HepG2 (cell line): ENCODE results near the gene GNPDA1. TPM values are rescaled to one million over a fixed set of nuclear protein-coding genes. Genes with fewer than 3 reads are reported as not detected.

Source experiments
- CTCF ChIP-seq: sonication (generic); formaldehyde crosslinking; IDR thresholded peaks from 2 replicates; pipeline ENCODE4 v1.5.0; 2020; ENCODE audit warnings: mild to moderate bottlenecking, missing genetic modification reagents, moderate library complexity
- FOXP1 ChIP-seq, 2 experiments: fragments of 450-650 bp in 1 of 2; IDR thresholded peaks; 2 replicates each; pipeline ENCODE4 v1.6.1; 2017 to 2018; ENCODE audit warnings: antibody characterized with exemption in 1 of 2
- JUNB ChIP-seq: sonication (generic); formaldehyde crosslinking; IDR thresholded peaks from 2 replicates; pipeline ENCODE4 v1.8.0; 2022; ENCODE audit warnings: missing genetic modification reagents, mild to moderate bottlenecking, borderline replicate concordance
- KAT7 ChIP-seq: IDR thresholded peaks from 2 replicates; pipeline ENCODE4 v1.6.1; 2018; ENCODE audit warnings: borderline replicate concordance, missing compliant biosample characterization
- KDM6A ChIP-seq: IDR thresholded peaks from 2 replicates; pipeline ENCODE4 v1.6.1; 2016; ENCODE audit warnings: low read depth
- MXI1 ChIP-seq: IDR thresholded peaks from 3 replicates; pipeline ENCODE4 v1.6.1; 2012; ENCODE audit warnings: low read depth, low read length, inconsistent platforms, borderline replicate concordance
- PHF8 ChIP-seq: sonication (generic); formaldehyde crosslinking; IDR thresholded peaks from 2 replicates; pipeline ENCODE4 v1.5.0; 2020; ENCODE audit warnings: missing genetic modification reagents
- TBP ChIP-seq: sonication (generic); formaldehyde crosslinking; IDR thresholded peaks from 2 replicates; pipeline ENCODE4 v1.5.0; 2020; ENCODE audit warnings: missing genetic modification reagents
- TSC22D2 ChIP-seq: sonication (generic); formaldehyde crosslinking; IDR thresholded peaks from 2 replicates; pipeline ENCODE4 v1.5.1; 2020; ENCODE audit warnings: missing genetic modification reagents, mild to moderate bottlenecking, borderline replicate concordance
- ZBTB8A ChIP-seq: sonication (generic); formaldehyde crosslinking; IDR thresholded peaks from 2 replicates; pipeline ENCODE4 v1.4.0; 2020; ENCODE audit warnings: mild to moderate bottlenecking, low read depth, missing genetic modification reagents, borderline replicate concordance
- ZFP36L2 ChIP-seq: sonication (generic); formaldehyde crosslinking; IDR thresholded peaks from 2 replicates; pipeline ENCODE4 v1.4.0; 2020; ENCODE audit warnings: missing genetic modification reagents
- ZNF468 ChIP-seq: sonication (generic); formaldehyde crosslinking; IDR thresholded peaks from 2 replicates; pipeline ENCODE4 v1.8.0; 2022; ENCODE audit warnings: mild to moderate bottlenecking, moderate library complexity, missing genetic modification reagents
- ZNF547 ChIP-seq: sonication (generic); formaldehyde crosslinking; IDR thresholded peaks from 2 replicates; pipeline ENCODE4 v1.5.1; 2020; ENCODE audit warnings: mild to moderate bottlenecking, missing genetic modification reagents
- ZNF83 ChIP-seq: sonication (generic); formaldehyde crosslinking; IDR thresholded peaks from 2 replicates; pipeline ENCODE4 v1.4.0; 2020; ENCODE audit warnings: missing genetic modification reagents, mild to moderate bottlenecking, borderline replicate concordance
- polyA plus RNA-seq, 8 experiments: library from polyadenylated mRNA; depleted of rRNA in 3 of 8; stranded (reverse) in 7 of 8; unstranded in 1 of 8; fragments of >200 nt; fragmentation: Illumina TruSeq in 4 of 8; extraction: Trizol in 4 of 8; gene quantifications; 2 replicates each; pipeline versions ENCODE4 v1.2.1 to v1.2.3, GENCODE V29; 2011 to 2016; ENCODE audit warnings: low read depth in 4 of 8, missing spikeins in 1 of 8, mixed read lengths in 1 of 8; ENCODE audit not compliant: insufficient read depth in 1 of 8
- total RNA-seq, 5 experiments: library from RNA; depleted of rRNA; stranded (reverse); fragments of >200 nt; fragmentation: Illumina TruSeq; extraction: Trizol; gene quantifications; 2 replicates each; pipeline ENCODE4 v1.2.3, GENCODE V29; 2016; ENCODE audit warnings: low read depth in 1 of 5
- TF ChIP-seq, protein P1 (sequence below): sonication (generic); formaldehyde crosslinking; conservative IDR thresholded peaks from 2 replicates; pipeline ENCODE4 v1.4.0; 2020; ENCODE audit warnings: missing genetic modification reagents
- TF ChIP-seq, protein P2 (sequence below): IDR thresholded peaks from 2 replicates; pipeline ENCODE4 v1.6.1; 2016; ENCODE audit warnings: low read depth
- TF ChIP-seq, protein P3 (sequence below): sonication (generic); formaldehyde crosslinking; IDR thresholded peaks from 2 replicates; pipeline ENCODE4 v1.4.0; 2020; ENCODE audit warnings: missing genetic modification reagents
- TF ChIP-seq, protein P4 (sequence below): sonication (generic); formaldehyde crosslinking; IDR thresholded peaks from 2 replicates; pipeline ENCODE4 v1.5.1; 2020; ENCODE audit warnings: missing genetic modification reagents, mild to moderate bottlenecking, borderline replicate concordance

The GNPDA1 gene
- total and polyA plus RNA-seq, 2 of the 13 experiments (the other 11 are each of a cell fraction or from before 2014, with no cell fraction given) = 6.0 to 54.1 TPM

- TF ChIP-seq ZNF547 (CRISPR knock-in tag) = no peak
- TF ChIP-seq KDM6A (CRISPR knock-in tag) = no peak
- TF ChIP-seq, protein P1, sequence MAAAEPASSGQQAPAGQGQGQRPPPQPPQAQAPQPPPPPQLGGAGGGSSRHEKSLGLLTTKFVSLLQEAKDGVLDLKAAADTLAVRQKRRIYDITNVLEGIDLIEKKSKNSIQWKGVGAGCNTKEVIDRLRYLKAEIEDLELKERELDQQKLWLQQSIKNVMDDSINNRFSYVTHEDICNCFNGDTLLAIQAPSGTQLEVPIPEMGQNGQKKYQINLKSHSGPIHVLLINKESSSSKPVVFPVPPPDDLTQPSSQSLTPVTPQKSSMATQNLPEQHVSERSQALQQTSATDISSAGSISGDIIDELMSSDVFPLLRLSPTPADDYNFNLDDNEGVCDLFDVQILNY (CRISPR knock-in tag) = no peak
- TF ChIP-seq ZNF468 (CRISPR knock-in tag) = no peak
- no peak for TF ChIP-seq FOXP1 (IDR thresholded peaks at IDR 0.05)
- TF ChIP-seq FOXP1 (CRISPR knock-in tag; IDR thresholded peaks at IDR 0.05) = no peak
- TF ChIP-seq KAT7 (CRISPR knock-in tag) = no peak
- TF ChIP-seq CTCF = peak; percentile 32; the same call in 1 of the 2 replicates
- TF ChIP-seq JUNB (CRISPR knock-in tag) = no peak
- TF ChIP-seq ZBTB8A (CRISPR knock-in tag) = no peak
- TF ChIP-seq, protein P2, sequence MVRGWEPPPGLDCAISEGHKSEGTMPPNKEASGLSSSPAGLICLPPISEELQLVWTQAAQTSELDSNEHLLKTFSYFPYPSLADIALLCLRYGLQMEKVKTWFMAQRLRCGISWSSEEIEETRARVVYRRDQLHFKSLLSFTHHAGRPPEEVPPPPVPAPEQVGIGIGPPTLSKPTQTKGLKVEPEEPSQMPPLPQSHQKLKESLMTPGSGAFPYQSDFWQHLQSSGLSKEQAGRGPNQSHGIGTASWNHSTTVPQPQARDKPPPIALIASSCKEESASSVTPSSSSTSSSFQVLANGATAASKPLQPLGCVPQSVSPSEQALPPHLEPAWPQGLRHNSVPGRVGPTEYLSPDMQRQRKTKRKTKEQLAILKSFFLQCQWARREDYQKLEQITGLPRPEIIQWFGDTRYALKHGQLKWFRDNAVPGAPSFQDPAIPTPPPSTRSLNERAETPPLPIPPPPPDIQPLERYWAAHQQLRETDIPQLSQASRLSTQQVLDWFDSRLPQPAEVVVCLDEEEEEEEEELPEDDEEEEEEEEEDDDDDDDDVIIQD = no peak
- TF ChIP-seq ZFP36L2 (CRISPR knock-in tag) = no peak
- TF ChIP-seq PHF8 = no peak
- TF ChIP-seq TSC22D2 = no peak
- TF ChIP-seq TBP (CRISPR knock-in tag) = no peak
- TF ChIP-seq, protein P3, sequence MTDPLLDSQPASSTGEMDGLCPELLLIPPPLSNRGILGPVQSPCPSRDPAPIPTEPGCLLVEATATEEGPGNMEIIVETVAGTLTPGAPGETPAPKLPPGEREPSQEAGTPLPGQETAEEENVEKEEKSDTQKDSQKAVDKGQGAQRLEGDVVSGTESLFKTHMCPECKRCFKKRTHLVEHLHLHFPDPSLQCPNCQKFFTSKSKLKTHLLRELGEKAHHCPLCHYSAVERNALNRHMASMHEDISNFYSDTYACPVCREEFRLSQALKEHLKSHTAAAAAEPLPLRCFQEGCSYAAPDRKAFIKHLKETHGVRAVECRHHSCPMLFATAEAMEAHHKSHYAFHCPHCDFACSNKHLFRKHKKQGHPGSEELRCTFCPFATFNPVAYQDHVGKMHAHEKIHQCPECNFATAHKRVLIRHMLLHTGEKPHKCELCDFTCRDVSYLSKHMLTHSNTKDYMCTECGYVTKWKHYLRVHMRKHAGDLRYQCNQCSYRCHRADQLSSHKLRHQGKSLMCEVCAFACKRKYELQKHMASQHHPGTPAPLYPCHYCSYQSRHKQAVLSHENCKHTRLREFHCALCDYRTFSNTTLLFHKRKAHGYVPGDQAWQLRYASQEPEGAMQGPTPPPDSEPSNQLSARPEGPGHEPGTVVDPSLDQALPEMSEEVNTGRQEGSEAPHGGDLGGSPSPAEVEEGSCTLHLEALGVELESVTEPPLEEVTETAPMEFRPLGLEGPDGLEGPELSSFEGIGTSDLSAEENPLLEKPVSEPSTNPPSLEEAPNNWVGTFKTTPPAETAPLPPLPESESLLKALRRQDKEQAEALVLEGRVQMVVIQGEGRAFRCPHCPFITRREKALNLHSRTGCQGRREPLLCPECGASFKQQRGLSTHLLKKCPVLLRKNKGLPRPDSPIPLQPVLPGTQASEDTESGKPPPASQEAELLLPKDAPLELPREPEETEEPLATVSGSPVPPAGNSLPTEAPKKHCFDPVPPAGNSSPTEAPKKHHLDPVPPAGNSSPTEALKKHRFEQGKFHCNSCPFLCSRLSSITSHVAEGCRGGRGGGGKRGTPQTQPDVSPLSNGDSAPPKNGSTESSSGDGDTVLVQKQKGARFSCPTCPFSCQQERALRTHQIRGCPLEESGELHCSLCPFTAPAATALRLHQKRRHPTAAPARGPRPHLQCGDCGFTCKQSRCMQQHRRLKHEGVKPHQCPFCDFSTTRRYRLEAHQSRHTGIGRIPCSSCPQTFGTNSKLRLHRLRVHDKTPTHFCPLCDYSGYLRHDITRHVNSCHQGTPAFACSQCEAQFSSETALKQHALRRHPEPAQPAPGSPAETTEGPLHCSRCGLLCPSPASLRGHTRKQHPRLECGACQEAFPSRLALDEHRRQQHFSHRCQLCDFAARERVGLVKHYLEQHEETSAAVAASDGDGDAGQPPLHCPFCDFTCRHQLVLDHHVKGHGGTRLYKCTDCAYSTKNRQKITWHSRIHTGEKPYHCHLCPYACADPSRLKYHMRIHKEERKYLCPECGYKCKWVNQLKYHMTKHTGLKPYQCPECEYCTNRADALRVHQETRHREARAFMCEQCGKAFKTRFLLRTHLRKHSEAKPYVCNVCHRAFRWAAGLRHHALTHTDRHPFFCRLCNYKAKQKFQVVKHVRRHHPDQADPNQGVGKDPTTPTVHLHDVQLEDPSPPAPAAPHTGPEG (CRISPR knock-in tag) = no peak
- TF ChIP-seq ZNF83 (CRISPR knock-in tag) = no peak
- TF ChIP-seq, protein P4, sequence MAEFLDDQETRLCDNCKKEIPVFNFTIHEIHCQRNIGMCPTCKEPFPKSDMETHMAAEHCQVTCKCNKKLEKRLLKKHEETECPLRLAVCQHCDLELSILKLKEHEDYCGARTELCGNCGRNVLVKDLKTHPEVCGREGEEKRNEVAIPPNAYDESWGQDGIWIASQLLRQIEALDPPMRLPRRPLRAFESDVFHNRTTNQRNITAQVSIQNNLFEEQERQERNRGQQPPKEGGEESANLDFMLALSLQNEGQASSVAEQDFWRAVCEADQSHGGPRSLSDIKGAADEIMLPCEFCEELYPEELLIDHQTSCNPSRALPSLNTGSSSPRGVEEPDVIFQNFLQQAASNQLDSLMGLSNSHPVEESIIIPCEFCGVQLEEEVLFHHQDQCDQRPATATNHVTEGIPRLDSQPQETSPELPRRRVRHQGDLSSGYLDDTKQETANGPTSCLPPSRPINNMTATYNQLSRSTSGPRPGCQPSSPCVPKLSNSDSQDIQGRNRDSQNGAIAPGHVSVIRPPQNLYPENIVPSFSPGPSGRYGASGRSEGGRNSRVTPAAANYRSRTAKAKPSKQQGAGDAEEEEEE = no peak
- TF ChIP-seq MXI1 = no peak
Measured at GRCh38 chr5:142012186-142012785, 541 bp downstream of the GNPDA1 start (continued).
